SK-N-SH treated with all-trans-retinoic acid at 6 μM for 48 hours (cell line): Measurements from ENCODE around the gene SLC24A1.

ENCODE experiments used
- ATAC-seq: fragments of 200-7000 bp; cut with Tn5 transposase; 3 replicates; pipeline ENCODE4 v1.9.1; 2020; ENCODE audit warnings: mild to moderate bottlenecking, moderate library complexity
- ARNTL ChIP-seq: fragments of 450-650 bp; formaldehyde crosslinking; IDR thresholded peaks from 2 replicates; pipeline ENCODE4 v1.5.0; 2020; ENCODE audit warnings: low read depth, mild to moderate bottlenecking, moderate library complexity, borderline replicate concordance
- BACH2 ChIP-seq: fragments of 250-450 bp; sonication (Bioruptor Pico); IDR thresholded peaks from 2 replicates; pipeline ENCODE4 v1.9.0; 2021; ENCODE audit warnings: mild to moderate bottlenecking, borderline replicate concordance
- CREB5 ChIP-seq: fragments of 250-450 bp; sonication (Bioruptor Pico); IDR thresholded peaks from 2 replicates; pipeline ENCODE4 v1.5.1; 2020; ENCODE audit warnings: low read depth, mild to moderate bottlenecking, moderate library complexity
- CSRNP3 ChIP-seq: fragments of 250-450 bp; sonication (Bioruptor Pico); IDR thresholded peaks from 2 replicates; pipeline ENCODE4 v1.5.1; 2021; ENCODE audit warnings: mild to moderate bottlenecking, moderate library complexity
- ESRRG ChIP-seq: fragments of 250-450 bp; sonication (Bioruptor Pico); IDR thresholded peaks from 2 replicates; pipeline ENCODE4 v1.6.1; 2021; ENCODE audit warnings: mild to moderate bottlenecking
- GLIS3 ChIP-seq: fragments of 250-450 bp; sonication (Bioruptor Pico); IDR thresholded peaks from 2 replicates; pipeline ENCODE4 v1.5.0; 2020; ENCODE audit warnings: mild to moderate bottlenecking, moderate library complexity
- ISL1 ChIP-seq: fragments of 250-450 bp; sonication (Bioruptor Pico); IDR thresholded peaks from 2 replicates; pipeline ENCODE4 v2.1.2; 2022; ENCODE audit warnings: mild to moderate bottlenecking, moderate library complexity
- POU6F1 ChIP-seq: fragments of 250-450 bp; sonication (Bioruptor Pico); IDR thresholded peaks from 2 replicates; pipeline ENCODE4 v1.8.0; 2021; ENCODE audit warnings: low read depth, mild to moderate bottlenecking, moderate library complexity, borderline replicate concordance
- PPARA ChIP-seq: fragments of 250-450 bp; sonication (Bioruptor Pico); IDR thresholded peaks from 2 replicates; pipeline ENCODE4 v1.5.0; 2020; ENCODE audit warnings: mild to moderate bottlenecking, borderline replicate concordance
- RARB ChIP-seq: fragments of 250-450 bp; sonication (Bioruptor Pico); IDR thresholded peaks from 2 replicates; pipeline ENCODE4 v1.8.0; 2021; ENCODE audit warnings: mild to moderate bottlenecking, moderate library complexity
- SNAI2 ChIP-seq: fragments of 250-450 bp; sonication (Bioruptor Pico); IDR thresholded peaks from 2 replicates; pipeline ENCODE4 v1.5.0; 2020; ENCODE audit warnings: mild to moderate bottlenecking, moderate library complexity
- TCF4 ChIP-seq: fragments of 250-450 bp; sonication (Bioruptor Pico); IDR thresholded peaks from 2 replicates; pipeline ENCODE4 v1.8.0; 2021; ENCODE audit warnings: mild to moderate bottlenecking, moderate library complexity, borderline replicate concordance
- ZFP3 ChIP-seq: fragments of 250-450 bp; sonication (Bioruptor Pico); IDR thresholded peaks from 2 replicates; pipeline ENCODE4 v1.5.0; 2020; ENCODE audit warnings: mild to moderate bottlenecking, moderate library complexity
- ZFP30 ChIP-seq: fragments of 450-650 bp; formaldehyde crosslinking; IDR thresholded peaks from 2 replicates; pipeline ENCODE4 v1.5.0; 2022; ENCODE audit warnings: mild to moderate bottlenecking, moderate library complexity
- ZNF565 ChIP-seq: fragments of 450-650 bp; formaldehyde crosslinking; conservative IDR thresholded peaks from 2 replicates; pipeline ENCODE4 v1.5.0; 2020; ENCODE audit warnings: low read depth, mild to moderate bottlenecking, moderate library complexity
- ZNF70 ChIP-seq: fragments of 450-650 bp; formaldehyde crosslinking; IDR thresholded peaks from 2 replicates; pipeline ENCODE4 v1.5.0; 2020; ENCODE audit warnings: mild to moderate bottlenecking, moderate library complexity
- ZNF8 ChIP-seq: fragments of 450-650 bp; formaldehyde crosslinking; IDR thresholded peaks from 2 replicates; pipeline ENCODE4 v1.5.0; 2020; ENCODE audit warnings: mild to moderate bottlenecking, moderate library complexity
- TF ChIP-seq, protein P1 (sequence below): fragments of 250-450 bp; sonication (Bioruptor Pico); IDR thresholded peaks from 2 replicates; pipeline ENCODE4 v1.8.0; 2020; ENCODE audit warnings: mild to moderate bottlenecking, moderate library complexity, borderline replicate concordance

The SLC24A1 gene

GRCh38 chr15:65623103-65623502, 1.4 kb downstream of the SLC24A1 start:
- TF ChIP-seq BACH2 = no peak
- TF ChIP-seq, all 23 proteins: peak for 0
- ATAC-seq = no peak

GRCh38 chr15:65626856-65627255, 5.1 kb downstream of the SLC24A1 start:
- no peak for TF ChIP-seq ZNF8
- no peak for TF ChIP-seq RARB
- TF ChIP-seq ARNTL (CRISPR knock-in tag) = no peak
- TF ChIP-seq POU6F1 (CRISPR knock-in tag) = no peak
- TF ChIP-seq ZFP3 (CRISPR knock-in tag) = no peak
- TF ChIP-seq SNAI2 = no peak
- no peak for TF ChIP-seq ESRRG
- no peak for TF ChIP-seq ZNF565
- TF ChIP-seq, protein P1, sequence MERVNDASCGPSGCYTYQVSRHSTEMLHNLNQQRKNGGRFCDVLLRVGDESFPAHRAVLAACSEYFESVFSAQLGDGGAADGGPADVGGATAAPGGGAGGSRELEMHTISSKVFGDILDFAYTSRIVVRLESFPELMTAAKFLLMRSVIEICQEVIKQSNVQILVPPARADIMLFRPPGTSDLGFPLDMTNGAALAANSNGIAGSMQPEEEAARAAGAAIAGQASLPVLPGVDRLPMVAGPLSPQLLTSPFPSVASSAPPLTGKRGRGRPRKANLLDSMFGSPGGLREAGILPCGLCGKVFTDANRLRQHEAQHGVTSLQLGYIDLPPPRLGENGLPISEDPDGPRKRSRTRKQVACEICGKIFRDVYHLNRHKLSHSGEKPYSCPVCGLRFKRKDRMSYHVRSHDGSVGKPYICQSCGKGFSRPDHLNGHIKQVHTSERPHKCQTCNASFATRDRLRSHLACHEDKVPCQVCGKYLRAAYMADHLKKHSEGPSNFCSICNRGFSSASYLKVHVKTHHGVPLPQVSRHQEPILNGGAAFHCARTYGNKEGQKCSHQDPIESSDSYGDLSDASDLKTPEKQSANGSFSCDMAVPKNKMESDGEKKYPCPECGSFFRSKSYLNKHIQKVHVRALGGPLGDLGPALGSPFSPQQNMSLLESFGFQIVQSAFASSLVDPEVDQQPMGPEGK = no peak
- TF ChIP-seq CREB5 (CRISPR knock-in tag) = no peak

DNA sequence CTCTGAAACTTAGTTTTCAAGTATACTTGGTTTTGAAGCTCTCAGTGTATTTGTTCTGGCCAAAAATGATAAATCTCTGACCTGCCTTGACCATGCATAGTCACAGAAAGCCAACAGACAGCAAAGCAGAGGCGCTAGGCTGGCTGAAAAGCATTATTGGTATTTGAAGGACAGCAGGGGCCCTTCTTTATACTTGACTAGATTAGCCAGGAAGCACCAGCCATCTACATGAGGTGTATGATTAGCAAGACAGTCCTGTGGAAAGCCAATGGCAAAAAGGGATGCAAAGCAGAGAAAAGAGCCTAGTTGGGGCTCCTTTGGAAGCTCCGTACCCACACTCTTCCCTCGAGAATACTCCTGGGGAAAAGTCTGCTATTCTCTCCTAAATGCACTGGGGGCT, 7.8 kb downstream of the SLC24A1 start:
- TF ChIP-seq, protein P1 = no peak
- no peak for ATAC-seq

More at GRCh38 chr15:65626856-65627255, 5.1 kb downstream of the SLC24A1 start:
- no peak for ATAC-seq

DNA sequence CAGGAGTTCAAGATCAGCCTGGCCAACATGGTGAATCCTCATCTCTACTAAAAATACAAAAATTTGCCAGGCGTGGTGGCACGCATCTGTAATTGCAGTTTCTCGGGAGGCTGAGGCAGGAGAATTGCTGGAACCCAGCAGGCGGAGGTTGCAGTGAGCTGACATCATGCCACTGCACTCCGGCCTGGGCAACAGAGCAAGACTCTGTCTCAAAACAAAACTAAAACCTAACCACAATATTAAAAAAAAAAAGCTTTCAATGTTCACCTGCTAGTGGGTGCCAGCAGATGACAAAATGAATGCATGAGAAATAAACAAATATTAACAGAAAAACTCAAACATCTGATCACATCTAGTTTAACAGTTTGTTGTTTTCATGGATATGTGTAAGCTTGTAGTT, 9.0 kb downstream of the SLC24A1 start:
- TF ChIP-seq ZNF70 (CRISPR knock-in tag) (no peak), POU6F1 (CRISPR knock-in tag) (no peak), ZFP30 (CRISPR knock-in tag) (no peak), CSRNP3 (CRISPR knock-in tag) (no peak), ESRRG (no peak), BACH2 (no peak), ZNF565 (no peak)
- ATAC-seq = no peak

GRCh38 chr15:65631503-65631902, 9.8 kb downstream of the SLC24A1 start:
- ATAC-seq = no peak
- TF ChIP-seq ISL1 (CRISPR knock-in tag) (no peak), ARNTL (CRISPR knock-in tag) (no peak), ZNF8 (no peak), PPARA (CRISPR knock-in tag) (no peak), GLIS3 (CRISPR knock-in tag) (no peak), POU6F1 (CRISPR knock-in tag) (no peak), ZNF70 (CRISPR knock-in tag) (no peak), TCF4 (CRISPR knock-in tag) (no peak)
- TF ChIP-seq, protein P1 = no peak
